Body of pancreas (tissue), 4 donors: Measurements from ENCODE around the gene WDR33. TPM values are rescaled to one million over a fixed set of nuclear protein-coding genes. Genes with fewer than 3 reads are reported as not detected.

Experiments
- ATAC-seq: fragments of 150-250 bp; one replicate; pipeline ENCODE4 v1.9.1; 2016
- DNase-seq, 4 donors: peaks; one replicate each; pipeline ENCODE4 v3.0.0-alpha.2; 2019
- H3K27ac ChIP-seq, 4 donors: fragments of 200-600 bp; sonication (generic); 1 replicate in 3 of 4; 2 replicates in 1 of 4; pipeline versions ENCODE4 v1.5.1 to v1.6.1; 2016 to 2019; ENCODE audit warnings: mild to moderate bottlenecking in 1 of 4, mixed read lengths in 1 of 4, moderate library complexity in 1 of 4
- H3K27me3 ChIP-seq, 2 donors: fragments of 200-600 bp; sonication (generic); one replicate each; pipeline ENCODE4 v1.6.0; 2016; ENCODE audit warnings: mild to moderate bottlenecking in 1 of 2
- H3K36me3 ChIP-seq, 2 donors: fragments of 200-600 bp; sonication (generic); replicated peaks in 1 of 2; 2 replicates each; pipeline ENCODE4 v1.5.1; 2016; ENCODE audit warnings: low read depth in 2 of 2; ENCODE audit not compliant: insufficient read depth in 1 of 2
- H3K4me1 ChIP-seq: fragments of 200-600 bp; sonication (generic); one replicate; pipeline ENCODE4 v1.6.0; 2016
- H3K4me3 ChIP-seq, 2 donors: fragments of 200-600 bp; sonication (generic); 1 replicate in 1 of 2; 2 replicates in 1 of 2; pipeline ENCODE4 v1.5.1; 2016 to 2019
- H3K9me3 ChIP-seq, 3 donors: fragments of 200-600 bp; sonication (generic); 1 replicate in 2 of 3; 2 replicates in 1 of 3; pipeline ENCODE4 v1.5.1; 2016
- POLR2A ChIP-seq, 3 donors: fragments of 450-650 bp; IDR thresholded peaks; one replicate each; pipeline ENCODE4 v1.6.1; 2016; ENCODE audit warnings: antibody characterized with exemption in 3 of 3, mild to moderate bottlenecking in 2 of 3
- WGBS, 2 donors: methylation state at CpG; one replicate each; pipeline ENCODE4 v1.1.5; 2017; 5-methylcytosine and 5-hydroxymethylcytosine counted together
- intact Hi-C: fragments of 100-400 bp; cut with DNase I; formaldehyde crosslinking; loops from one replicate; pipeline ENCODE4 v1.15.1; 2023
- total RNA-seq, 2 donors: library from RNA; depleted of rRNA; stranded (reverse); fragments of >200 nt; gene quantifications; one replicate each; pipeline ENCODE4 v1.1.0, GENCODE V29; 2016
- TF ChIP-seq, protein P1 (sequence below), 7 experiments: fragments of 450-650 bp in 4 of 7; fragments of 200-600 bp in 3 of 7; sonication (generic) in 3 of 7; IDR thresholded peaks; one replicate each; pipeline ENCODE4 v1.5.1; 2016 to 2019; ENCODE audit warnings: antibody characterized with exemption in 7 of 7

The WDR33 gene
- total RNA-seq, 2 donors from 2014 or later = 31.6 to 37.1 TPM

- no peak overlapping the region for H3K27ac ChIP-seq
- TF ChIP-seq POLR2A (IDR thresholded peaks at IDR 0.05) = no peak
- TF ChIP-seq, protein P1, sequence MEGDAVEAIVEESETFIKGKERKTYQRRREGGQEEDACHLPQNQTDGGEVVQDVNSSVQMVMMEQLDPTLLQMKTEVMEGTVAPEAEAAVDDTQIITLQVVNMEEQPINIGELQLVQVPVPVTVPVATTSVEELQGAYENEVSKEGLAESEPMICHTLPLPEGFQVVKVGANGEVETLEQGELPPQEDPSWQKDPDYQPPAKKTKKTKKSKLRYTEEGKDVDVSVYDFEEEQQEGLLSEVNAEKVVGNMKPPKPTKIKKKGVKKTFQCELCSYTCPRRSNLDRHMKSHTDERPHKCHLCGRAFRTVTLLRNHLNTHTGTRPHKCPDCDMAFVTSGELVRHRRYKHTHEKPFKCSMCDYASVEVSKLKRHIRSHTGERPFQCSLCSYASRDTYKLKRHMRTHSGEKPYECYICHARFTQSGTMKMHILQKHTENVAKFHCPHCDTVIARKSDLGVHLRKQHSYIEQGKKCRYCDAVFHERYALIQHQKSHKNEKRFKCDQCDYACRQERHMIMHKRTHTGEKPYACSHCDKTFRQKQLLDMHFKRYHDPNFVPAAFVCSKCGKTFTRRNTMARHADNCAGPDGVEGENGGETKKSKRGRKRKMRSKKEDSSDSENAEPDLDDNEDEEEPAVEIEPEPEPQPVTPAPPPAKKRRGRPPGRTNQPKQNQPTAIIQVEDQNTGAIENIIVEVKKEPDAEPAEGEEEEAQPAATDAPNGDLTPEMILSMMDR (IDR thresholded peaks at IDR 0.05) = no peak
- H3K36me3 ChIP-seq = no peaks in the 10 kb centered on the region
- H3K27me3 ChIP-seq = peaks cover 0 to 5% of the 10 kb centered on the region in 2 donors
- no peak overlapping the region for H3K4me3 ChIP-seq
- WGBS, 2 donors = 70 to 76% methylated on average over 5 of the region's 5 CpGs
- ATAC-seq (no peak), DNase-seq (no peak)
- intact Hi-C loops = no loop called here
- H3K9me3 ChIP-seq = no peaks in the 10 kb centered on the region
- H3K4me1 ChIP-seq = peaks cover 10% of the 10 kb centered on the region
Observed at GRCh38 chr2:127670957-127671290, 140.0 kb downstream of the WDR33 start.

DNA sequence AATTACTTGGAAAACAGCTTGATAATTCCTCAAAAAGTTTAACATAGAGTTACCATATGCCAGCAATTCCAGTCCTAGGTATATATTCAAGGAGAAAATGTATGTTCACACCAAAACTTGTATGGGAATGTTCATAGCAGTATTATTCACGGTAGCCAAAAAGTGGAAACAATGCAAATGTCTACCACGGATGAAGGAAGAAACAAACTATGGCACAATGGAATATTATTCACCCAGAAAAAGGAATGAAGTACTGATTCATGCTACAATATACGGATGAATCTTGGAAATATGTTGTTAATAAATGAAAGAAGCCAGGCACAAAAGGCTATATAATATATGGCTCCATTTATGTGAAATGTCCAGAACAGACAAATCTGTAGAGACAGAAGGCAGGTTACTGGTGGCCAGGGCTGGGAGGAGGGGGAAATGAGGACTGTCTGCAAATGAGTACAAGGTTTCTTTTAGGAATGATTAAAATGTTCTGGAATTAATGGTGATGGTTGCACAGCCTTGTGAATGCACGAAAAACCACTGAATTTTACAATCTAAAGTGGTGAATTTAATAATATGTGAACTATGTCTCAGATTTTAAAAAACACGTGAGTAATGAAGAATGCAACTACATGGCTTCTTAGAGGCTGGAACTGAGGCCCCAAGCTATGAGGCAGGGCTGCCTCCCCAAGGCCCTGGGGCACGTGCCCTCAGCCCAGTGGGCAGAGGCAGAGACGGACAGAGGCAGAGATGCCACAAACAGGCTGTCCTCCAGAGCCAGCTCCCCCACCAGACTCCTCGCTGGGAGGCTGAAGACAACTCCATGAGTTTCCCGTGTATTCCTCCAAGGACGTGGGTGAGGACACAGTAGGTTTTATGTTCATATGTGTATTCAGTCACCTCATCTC is 140.7 kb downstream of the WDR33 start:
- no peak for TF ChIP-seq POLR2A (IDR thresholded peaks at IDR 0.05)
- TF ChIP-seq, protein P1 (IDR thresholded peaks at IDR 0.05) = no peak
- intact Hi-C loops = no loop called here
- Histone ChIP-seq H3K4me1 (peaks cover 5% of the 10 kb centered on the region), H3K4me3 (no peak overlapping the region), H3K36me3 (no peaks in the 10 kb centered on the region), H3K9me3 (no peaks in the 10 kb centered on the region), H3K27ac (no peak overlapping the region), H3K27me3 (no peaks in the 10 kb centered on the region)
- ATAC-seq = no peak
- no peak for DNase-seq
- whole genome bisulfite sequencing, 2 donors = 68% methylated on average over 9 to 10 of the region's 10 CpGs

GRCh38 chr2:127669056-127669455 is 141.9 kb downstream of the WDR33 start:
- DNase-seq (no peak), ATAC-seq (no peak)
- no peak overlapping the region for H3K4me3 ChIP-seq
- intact Hi-C loops = no loop called here
- peaks cover 0 to 6% of the 10 kb centered on the region in 2 donors for H3K27me3 ChIP-seq
- H3K27ac ChIP-seq = no peak overlapping the region
- H3K9me3 ChIP-seq = no peaks in the 10 kb centered on the region
- peaks cover 4% of the 10 kb centered on the region for H3K4me1 ChIP-seq
- TF ChIP-seq, protein P1 (IDR thresholded peaks at IDR 0.05) = no peak
- TF ChIP-seq POLR2A (IDR thresholded peaks at IDR 0.05) = no peak
- H3K36me3 ChIP-seq = no peaks in the 10 kb centered on the region
- 75 to 78% methylated on average over 7 of the region's 7 CpGs for WGBS, 2 donors

DNA sequence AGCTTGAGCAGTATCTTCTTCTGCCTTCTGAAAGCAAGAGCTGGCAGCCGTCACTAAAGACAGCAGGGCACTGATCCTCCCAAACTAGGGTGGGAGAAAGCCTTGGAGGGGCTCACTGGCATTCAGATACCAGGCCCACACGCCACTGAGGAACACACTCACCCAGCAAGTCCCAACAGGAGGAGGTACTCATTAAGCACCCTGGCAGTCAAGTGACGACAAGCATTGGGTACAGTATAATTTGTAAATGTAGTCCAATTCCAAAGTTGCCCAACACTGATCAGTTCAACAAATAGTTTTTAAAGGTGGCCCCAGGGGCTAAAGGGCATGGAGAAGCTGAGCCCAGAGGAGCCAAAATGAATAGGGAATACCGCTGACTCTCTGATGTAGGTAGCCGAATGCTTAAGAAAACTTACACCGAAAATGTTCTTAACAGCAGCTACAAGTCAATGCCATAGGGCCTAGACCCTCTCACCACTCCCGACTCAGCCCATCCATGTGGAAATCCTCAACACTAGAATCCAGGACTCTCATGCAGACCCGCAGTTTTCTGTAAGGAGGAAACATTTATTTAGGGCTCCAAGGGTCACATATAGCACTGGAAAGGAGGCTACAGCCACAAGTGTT is 145.6 kb downstream of the WDR33 start:
- no peak for ATAC-seq
- DNase-seq = no peak
- TF ChIP-seq, protein P1 (IDR thresholded peaks at IDR 0.05) = no peak
- TF ChIP-seq POLR2A (IDR thresholded peaks at IDR 0.05) = no peak

More for the DNA sequence above, 145.6 kb downstream of the WDR33 start:
- intact Hi-C loops = no loop called here
- H3K9me3 ChIP-seq = no peaks in the 10 kb centered on the region
- H3K27me3 ChIP-seq = peaks cover 0 to 12% of the 10 kb centered on the region in 2 donors
- no peaks in the 10 kb centered on the region for H3K36me3 ChIP-seq
- H3K27ac ChIP-seq = peak overlapping the region in 1 of 4 donors; percentile 26
- H3K4me3 ChIP-seq = no peak overlapping the region
- WGBS, 2 donors = 84 to 92% methylated on average over 8 of the region's 8 CpGs
- peaks cover 4% of the 10 kb centered on the region for H3K4me1 ChIP-seq
